ENCODE data around the gene C6orf52. TPM values are rescaled to one million over a fixed set of nuclear protein-coding genes. Genes with fewer than 3 reads are reported as not detected.
A peak's percentile ranks its signal among the peaks of the same experiment; 100 is the strongest.

The C6orf52 gene
- total RNA-seq, 1 experiment from 2014 or later = 6.5 TPM

- in situ Hi-C loops (cut with HindIII; ENCODE audit: low pct_unique_long_range_greater_than_20kb, low sequenced_read_pairs) (no loop called here), intact Hi-C loops (cut with micrococcal nuclease; ENCODE audit: unreplicated experiment) (no loop called here)
- no peak for ATAC-seq
- Histone ChIP-seq H3K4me3 (ENCODE audit: low read depth in 2 of 2, low read length in 2 of 2) (peak overlapping the region in 1 of 2 experiments; percentile 25; a peak in 1 of 4 replicates), H3K27me3 (ENCODE audit: control insufficient read depth, insufficient read depth, low read length) (no peaks in the 10 kb centered on the region; the same call in 1 of the 2 replicates), H3K9me3 (ENCODE audit: control insufficient read depth, insufficient read depth, low read depth, low read length) (no peaks in the 10 kb centered on the region), H3K27ac (ENCODE audit: low read length) (no peak overlapping the region), H3K4me1 (ENCODE audit: control insufficient read depth, insufficient read depth, low read length) (no peaks in the 10 kb centered on the region), H3K36me3 (ENCODE audit: control insufficient read depth, insufficient read depth, low read length) (no peaks in the 10 kb centered on the region)
- POLR2A ChIA-PET = no interaction called here
- DNase-seq (ENCODE audit: low read depth, low spot score) = no peak
- no TSS peak for BruUV-seq (replicated peaks)
- no peak for TF ChIP-seq REST (IDR thresholded peaks at IDR 0.05; ENCODE audit: insufficient read depth in 1 of 2, low read depth in 2 of 2, low read length in 1 of 2)
- TF ChIP-seq POLR2AphosphoS5 (IDR thresholded peaks at IDR 0.05; ENCODE audit: low read depth, low read length) = no peak
- TF ChIP-seq TCF7L2 (IDR thresholded peaks at IDR 0.05; ENCODE audit: low read depth, low read length) = no peak
- TF ChIP-seq CTCF (IDR thresholded peaks at IDR 0.05) = no peak
- no peak for TF ChIP-seq SIN3A (IDR thresholded peaks at IDR 0.05; ENCODE audit: borderline replicate concordance, insufficient read depth, low read depth, low read length)
- CTCF ChIA-PET = no interaction called here
Observed at GRCh38 chr6:10659699-10660348, 34.6 kb downstream of the C6orf52 start.

GRCh38 chr6:10658910-10659698 lies 35.3 kb downstream of the C6orf52 start:
- Histone ChIP-seq H3K36me3 (ENCODE audit: control insufficient read depth, insufficient read depth, low read length) (no peaks in the 10 kb centered on the region), H3K4me3 (ENCODE audit: low read depth in 2 of 2, low read length in 2 of 2) (peak overlapping the region in 1 of 2 experiments; percentile 25; a peak in 1 of 4 replicates), H3K4me1 (ENCODE audit: control insufficient read depth, insufficient read depth, low read length) (no peaks in the 10 kb centered on the region), H3K9me3 (ENCODE audit: control insufficient read depth, insufficient read depth, low read depth, low read length) (no peaks in the 10 kb centered on the region), H3K27me3 (ENCODE audit: control insufficient read depth, insufficient read depth, low read length) (no peaks in the 10 kb centered on the region; the same call in 1 of the 2 replicates), H3K27ac (ENCODE audit: low read length) (no peak overlapping the region)
- CTCF ChIA-PET = no interaction called here
- no TSS peak for BruUV-seq (replicated peaks)
- POLR2A ChIA-PET = no interaction called here
- ATAC-seq = no peak
- in situ Hi-C loops (cut with HindIII; ENCODE audit: low pct_unique_long_range_greater_than_20kb, low sequenced_read_pairs) (no loop called here), intact Hi-C loops (cut with micrococcal nuclease; ENCODE audit: unreplicated experiment) (no loop called here)
- no peak for TF ChIP-seq TCF7L2 (IDR thresholded peaks at IDR 0.05; ENCODE audit: low read depth, low read length)
- TF ChIP-seq CTCF (IDR thresholded peaks at IDR 0.05) = no peak
- TF ChIP-seq POLR2AphosphoS5 (IDR thresholded peaks at IDR 0.05; ENCODE audit: low read depth, low read length) = no peak
- no peak for TF ChIP-seq REST (IDR thresholded peaks at IDR 0.05; ENCODE audit: insufficient read depth in 1 of 2, low read depth in 2 of 2, low read length in 1 of 2)
- TF ChIP-seq SIN3A (IDR thresholded peaks at IDR 0.05; ENCODE audit: borderline replicate concordance, insufficient read depth, low read depth, low read length) = no peak
- no peak for DNase-seq (ENCODE audit: low read depth, low spot score)

All from Panc1 (cell line).